H1 (cell line): Measurements from ENCODE around the gene CHST11. TPM values are rescaled to one million over a fixed set of nuclear protein-coding genes. Genes with fewer than 3 reads are reported as not detected.

ENCODE experiments used
- CTCF ChIA-PET: fragments of 300-600 bp; sonication (Branson Sonifier 250); formaldehyde crosslinking; loops from one replicate; lab custom pipeline; 2021; ENCODE audit not compliant: partially characterized antibody; lab: Charles Lee
- POLR2A ChIA-PET: fragments of 300-600 bp; sonication (Branson Sonifier 250); formaldehyde crosslinking; loops from one replicate; lab custom pipeline; 2021; ENCODE audit warnings: inconsistent platforms; ENCODE audit not compliant: partially characterized antibody; lab: Charles Lee
- DNase-seq, 2 experiments: peaks; one replicate each; pipeline versions ENCODE4 v3.0.0 to v3.0.0-alpha.2; 2010 to 2022; ENCODE audit warnings: low spot score in 2 of 2, low read depth in 1 of 2, mixed read lengths in 1 of 2
- FAIRE-seq: peaks from 2 replicates; lab custom pipeline; 2011; peaks lifted over from hg19 to GRCh38; lab: Jason Lieb, UNC
- H2AFZ ChIP-seq: 2 replicates; pipeline ENCODE4 v1.8.1; 2012; ENCODE audit warnings: low read length, inconsistent platforms
- H2AK5ac ChIP-seq: 2 replicates; pipeline ENCODE4 v1.6.1; 2013; ENCODE audit warnings: low read depth, low read length
- H2BK120ac ChIP-seq: replicated peaks from 2 replicates; pipeline ENCODE3; 2013; ENCODE audit warnings: low read depth, low read length, inconsistent platforms
- H2BK12ac ChIP-seq: 2 replicates; pipeline ENCODE4 v1.6.1; 2013; ENCODE audit warnings: low read depth, low read length
- H2BK15ac ChIP-seq: 2 replicates; pipeline ENCODE4 v1.6.1; 2013; ENCODE audit warnings: low read length
- H2BK20ac ChIP-seq: 2 replicates; pipeline ENCODE4 v1.6.1; 2013; ENCODE audit warnings: low read length
- H2BK5ac ChIP-seq: 2 replicates; pipeline ENCODE4 v1.6.1; 2013; ENCODE audit warnings: low read depth, low read length
- H3K14ac ChIP-seq: 2 replicates; pipeline ENCODE4 v1.6.1; 2013; ENCODE audit warnings: inconsistent platforms; ENCODE audit not compliant: insufficient read length
- H3K18ac ChIP-seq: 2 replicates; pipeline ENCODE4 v1.6.1; 2013; ENCODE audit warnings: low read length; ENCODE audit errors: extremely low read depth
- H3K23ac ChIP-seq: 2 replicates; pipeline ENCODE4 v1.6.1; 2013; ENCODE audit warnings: inconsistent platforms; ENCODE audit not compliant: insufficient read length
- H3K23me2 ChIP-seq: 2 replicates; pipeline ENCODE4 v1.6.1; 2013; ENCODE audit warnings: low read depth, low read length
- H3K27ac ChIP-seq: 2 replicates; pipeline ENCODE4 v1.6.1; 2011; ENCODE audit warnings: low read depth, low read length, inconsistent platforms
- H3K27me3 ChIP-seq, 4 experiments: replicated peaks in 1 of 4; 1 replicate in 1 of 4; 2 replicates in 3 of 4; pipeline versions ENCODE4 v1.6.1 to v1.8.1; 2011 to 2013; ENCODE audit warnings: low read length in 3 of 4, mild to moderate bottlenecking in 3 of 4, inconsistent platforms in 2 of 4, mixed read lengths in 2 of 4, moderate library complexity in 1 of 4; ENCODE audit not compliant: control insufficient read depth in 3 of 4, insufficient read depth in 3 of 4; ENCODE audit errors: extremely low read depth in 1 of 4
- H3K36me3 ChIP-seq, 4 experiments: 2 replicates each; pipeline versions ENCODE4 v1.6.1 to v1.8.1; 2011 to 2013; ENCODE audit warnings: mild to moderate bottlenecking in 4 of 4, low read length in 3 of 4, moderate library complexity in 2 of 4, control low read depth in 1 of 4, inconsistent platforms in 1 of 4; ENCODE audit not compliant: insufficient read depth in 4 of 4, control insufficient read depth in 2 of 4
- H3K4ac ChIP-seq: replicated peaks from 2 replicates; pipeline ENCODE3; 2013; ENCODE audit warnings: low read length, low read depth, mixed read lengths, inconsistent platforms; ENCODE audit not compliant: insufficient read length
- H3K4me1 ChIP-seq, 4 experiments: replicated peaks in 1 of 4; 1 replicate in 1 of 4; 2 replicates in 3 of 4; pipeline versions ENCODE4 v1.6.1 to v1.8.1; 2011 to 2013; ENCODE audit warnings: low read length in 3 of 4, inconsistent platforms in 2 of 4, mixed read lengths in 1 of 4; ENCODE audit not compliant: insufficient read depth in 4 of 4, control insufficient read depth in 3 of 4
- H3K4me2 ChIP-seq, 2 experiments: 2 replicates each; pipeline versions ENCODE4 v1.6.1 to v1.8.1; 2011 to 2013; ENCODE audit warnings: low read depth in 2 of 2, low read length in 2 of 2, control low read depth in 1 of 2, inconsistent platforms in 1 of 2, mild to moderate bottlenecking in 1 of 2; ENCODE audit not compliant: insufficient read depth in 1 of 2
- H3K4me3 ChIP-seq, 4 experiments: fragments of 200-600, 300-600 bp in 1 of 4; sonication (generic), shearing (Covaris generic), sonication (Bioruptor Twin) in 1 of 4; 2 replicates each; pipeline versions ENCODE4 v1.5.1 to v1.8.1; 2011 to 2016; ENCODE audit warnings: low read length in 4 of 4, low read depth in 3 of 4, control low read depth in 2 of 4, inconsistent platforms in 2 of 4, mild to moderate bottlenecking in 2 of 4, mixed read lengths in 1 of 4, moderate library complexity in 1 of 4; ENCODE audit not compliant: insufficient read depth in 2 of 4; ENCODE audit errors: extremely low read depth in 1 of 4
- H3K56ac ChIP-seq: replicated peaks from 2 replicates; pipeline ENCODE3; 2013; ENCODE audit warnings: low read depth, mild to moderate bottlenecking, mixed read lengths, low read length, inconsistent platforms; ENCODE audit not compliant: insufficient read length
- H3K79me1 ChIP-seq: 2 replicates; pipeline ENCODE4 v1.6.1; 2013; ENCODE audit warnings: low read depth, low read length, control low read depth
- H3K79me2 ChIP-seq, 2 experiments: 2 replicates each; pipeline versions ENCODE4 v1.6.1 to v1.8.1; 2012 to 2013; ENCODE audit warnings: low read length in 2 of 2, mild to moderate bottlenecking in 2 of 2, inconsistent platforms in 1 of 2; ENCODE audit not compliant: insufficient read depth in 2 of 2, control insufficient read depth in 1 of 2
- H3K9ac ChIP-seq, 4 experiments: replicated peaks in 1 of 4; 1 replicate in 1 of 4; 2 replicates in 3 of 4; pipeline versions ENCODE4 v1.6.1 to v1.8.1; 2011 to 2013; ENCODE audit warnings: low read depth in 3 of 4, low read length in 3 of 4, control low read depth in 2 of 4, mild to moderate bottlenecking in 2 of 4, moderate library complexity in 2 of 4, inconsistent platforms in 1 of 4; ENCODE audit errors: extremely low read depth in 1 of 4
- H3K9me3 ChIP-seq, 2 experiments: 2 replicates each; pipeline versions ENCODE4 v1.6.1 to v1.8.1; 2012 to 2013; ENCODE audit warnings: mild to moderate bottlenecking in 2 of 2, moderate library complexity in 2 of 2, control low read depth in 1 of 2, inconsistent platforms in 1 of 2, low read depth in 1 of 2, low read length in 1 of 2, mixed read lengths in 1 of 2; ENCODE audit not compliant: insufficient read depth in 2 of 2
- H4K20me1 ChIP-seq, 2 experiments: replicated peaks in 1 of 2; 2 replicates each; pipeline versions ENCODE3 to v1.8.1; 2011 to 2013; ENCODE audit warnings: inconsistent platforms in 2 of 2, low read length in 2 of 2, mild to moderate bottlenecking in 1 of 2; ENCODE audit not compliant: insufficient read depth in 2 of 2, control insufficient read depth in 1 of 2
- H4K5ac ChIP-seq: 2 replicates; pipeline ENCODE4 v1.6.1; 2013; ENCODE audit warnings: low read length, low read depth, mixed read lengths, inconsistent platforms; ENCODE audit not compliant: insufficient read length
- H4K8ac ChIP-seq: 2 replicates; pipeline ENCODE4 v1.8.0; 2013; ENCODE audit warnings: mild to moderate bottlenecking, moderate library complexity, low read length, inconsistent platforms; ENCODE audit not compliant: insufficient read depth; ENCODE audit errors: extremely low read depth
- H4K91ac ChIP-seq: replicated peaks from 2 replicates; pipeline ENCODE3; 2013; ENCODE audit warnings: low read length, mixed read lengths, inconsistent platforms; ENCODE audit not compliant: insufficient read length
- EZH2 ChIP-seq: fragments of 200-600 bp; sonication (generic); IDR thresholded peaks from 2 replicates; pipeline ENCODE4 v1.7.1; 2012; ENCODE audit warnings: low read depth, mild to moderate bottlenecking, moderate library complexity, low read length, inconsistent platforms; ENCODE audit not compliant: severe bottlenecking
- RNF2 ChIP-seq: fragments of 200-900, 300-1000 bp; sonication (generic); IDR thresholded peaks from 2 replicates; pipeline ENCODE4 v1.7.1; 2016; ENCODE audit warnings: borderline replicate concordance, low read depth, mild to moderate bottlenecking, antibody characterized with exemption, low read length; ENCODE audit not compliant: poor library complexity, severe bottlenecking; ENCODE audit errors: missing control alignments
- SRF ChIP-seq: IDR thresholded peaks from 2 replicates; pipeline ENCODE4 v1.6.1; 2011; ENCODE audit warnings: mild to moderate bottlenecking, low read depth, low read length, moderate library complexity
- whole genome bisulfite sequencing, 2 experiments: shearing (Covaris generic) in 1 of 2; methylation state at CpG; one replicate each; pipeline versions ENCODE4 v1.1.6 to v1.1.7; 2013 to 2015; ENCODE audit warnings: low lambda C conversion rate in 2 of 2, mixed read lengths in 2 of 2, inconsistent platforms in 1 of 2, low coverage in 1 of 2, missing lambda C conversion rate in 1 of 2; ENCODE audit not compliant: insufficient replicate concordance in 2 of 2, insufficient coverage in 1 of 2, insufficient read length in 1 of 2; ENCODE audit errors: extremely low coverage in 1 of 2, missing lambda C conversion rate in 1 of 2; 5-methylcytosine and 5-hydroxymethylcytosine counted together
- polyA plus RNA-seq, 7 experiments: library from polyadenylated mRNA; depleted of rRNA in 3 of 7; stranded (reverse) in 5 of 7; unstranded in 2 of 7; fragments of >200 nt in 5 of 7; fragments of 200-250 nt in 2 of 7; gene quantifications; 1 replicate in 5 of 7; 2 replicates in 1 of 7; 4 replicates in 1 of 7; pipeline versions ENCODE4 v1.2.1 to v1.2.3, GENCODE V29; 2011 to 2013; ENCODE audit warnings: missing spikeins in 2 of 7, mixed read lengths in 2 of 7
- total RNA-seq: library from RNA; stranded (reverse); fragmentation: NEBNext Ultra II Directional; extraction: Animal tissue kit (Norgen Biotek cat#: 25700); gene quantifications from 2 replicates; pipeline ENCODE4 v1.2.1, GENCODE V29; 2021

The CHST11 gene
- total and polyA plus RNA-seq, 2 of the 8 experiments (the other 6 are each of a cell fraction or from before 2014, with no cell fraction given) = 14.4 to 20.8 TPM

GRCh38 chr12:104486943-104487819 is 30.4 kb downstream of the CHST11 start:
- Histone ChIP-seq H3K36me3 (no peaks in the 10 kb centered on the region), H3K4me3 (no peak overlapping the region), H3K27me3 (no peaks in the 10 kb centered on the region), H3K4ac (no peak overlapping the region), H4K5ac (no peak overlapping the region), H2AK5ac (no peak overlapping the region), H3K56ac (no peak overlapping the region), H2BK15ac (no peak overlapping the region), H3K9me3 (no peaks in the 10 kb centered on the region), H3K9ac (no peak overlapping the region), H2BK120ac (no peak overlapping the region), H3K14ac (no peak overlapping the region), H2BK12ac (no peak overlapping the region), H3K4me2 (no peak overlapping the region), H3K79me2 (peaks cover 4% of the 10 kb centered on the region in 2 experiments; a peak in 2 of 4 replicates), H3K27ac (no peak overlapping the region), H2AFZ (no peak overlapping the region), H3K23ac (no peak overlapping the region), H3K4me1 (peaks cover 0 to 4% (median 0%) of the 10 kb centered on the region in 4 experiments; a peak in 1 of 7 replicates), H3K18ac (no peak overlapping the region), H3K79me1 (peaks cover 5% of the 10 kb centered on the region), H2BK20ac (no peak overlapping the region), H4K91ac (no peak overlapping the region), H3K23me2 (peaks cover 5% of the 10 kb centered on the region; the same call in 1 of the 2 replicates), H4K20me1 (peaks cover 0 to 11% of the 10 kb centered on the region in 2 experiments), H2BK5ac (no peak overlapping the region), H4K8ac (no peak overlapping the region)
- CTCF ChIA-PET = interaction anchor here (0.6 to 1.0 kb wide), 4 partner anchors 22 to 138 kb away, joined by 3 to 7 read pairs (median 4); no protein-coding TSS in a partner anchor
- TF ChIP-seq EZH2 (no peak), SRF (no peak), RNF2 (no peak)
- POLR2A ChIA-PET = interaction anchor here (0.9 kb wide), 1 partner anchor 31 kb away, joined by 4 read pairs; the partner anchor contains the start of gene CHST11
- FAIRE-seq = no peak
- no peak for DNase-seq
- 90% methylated on average over 9 of the region's 9 CpGs; no CpG with 5 or more reads in 1 of the 2 experiments for WGBS, 2 experiments
